IMR-90 (cell line): ENCODE results near the gene MGAT1.

ENCODE experiments used
- MAZ ChIP-seq: IDR thresholded peaks from 2 replicates; pipeline ENCODE4 v1.6.1; 2012; ENCODE audit warnings: low read depth, mild to moderate bottlenecking, low read length, improper control_type of control experiment, moderate library complexity, borderline replicate concordance
- MXI1 ChIP-seq: IDR thresholded peaks from 2 replicates; pipeline ENCODE4 v1.6.1; 2012; ENCODE audit warnings: low read depth, mild to moderate bottlenecking, low read length, moderate library complexity, borderline replicate concordance
- NFE2L2 ChIP-seq: fragments of 150-350 bp; IDR thresholded peaks from 2 replicates; pipeline ENCODE4 v1.6.1; 2016; ENCODE audit warnings: low read depth, mild to moderate bottlenecking, low read length
- POLR2A ChIP-seq: IDR thresholded peaks from 2 replicates; pipeline ENCODE4 v1.6.1; 2012; ENCODE audit warnings: mild to moderate bottlenecking, low read depth, low read length
- RAD21 ChIP-seq: IDR thresholded peaks from 2 replicates; pipeline ENCODE4 v1.6.1; 2012; ENCODE audit warnings: low read length, improper control_type of control experiment
- RCOR1 ChIP-seq: IDR thresholded peaks from 2 replicates; pipeline ENCODE4 v1.6.1; 2012; ENCODE audit warnings: mild to moderate bottlenecking, low read length, improper control_type of control experiment; ENCODE audit not compliant: insufficient replicate concordance
- RFX5 ChIP-seq: IDR thresholded peaks from 2 replicates; pipeline ENCODE4 v1.8.0; 2012; ENCODE audit warnings: low read depth, mild to moderate bottlenecking, low read length, moderate library complexity
- SMC3 ChIP-seq: fragments of 150-350 bp; IDR thresholded peaks from 2 replicates; pipeline ENCODE4 v1.6.1; 2016; ENCODE audit warnings: low read depth, mild to moderate bottlenecking, antibody characterized with exemption, low read length, moderate library complexity
- TF ChIP-seq, protein P1 (sequence below): conservative IDR thresholded peaks from 2 replicates; pipeline ENCODE4 v1.5.1; 2012; ENCODE audit warnings: mild to moderate bottlenecking, low read depth, low read length, improper control_type of control experiment

GRCh38 chr5:180811623-180812124, 9.1 kb upstream of the MGAT1 start:
- TF ChIP-seq NFE2L2 (no peak), SMC3 (no peak), MXI1 (no peak), RCOR1 (no peak), POLR2A (no peak), MAZ (no peak), RAD21 (no peak), RFX5 (no peak)
- TF ChIP-seq, protein P1, sequence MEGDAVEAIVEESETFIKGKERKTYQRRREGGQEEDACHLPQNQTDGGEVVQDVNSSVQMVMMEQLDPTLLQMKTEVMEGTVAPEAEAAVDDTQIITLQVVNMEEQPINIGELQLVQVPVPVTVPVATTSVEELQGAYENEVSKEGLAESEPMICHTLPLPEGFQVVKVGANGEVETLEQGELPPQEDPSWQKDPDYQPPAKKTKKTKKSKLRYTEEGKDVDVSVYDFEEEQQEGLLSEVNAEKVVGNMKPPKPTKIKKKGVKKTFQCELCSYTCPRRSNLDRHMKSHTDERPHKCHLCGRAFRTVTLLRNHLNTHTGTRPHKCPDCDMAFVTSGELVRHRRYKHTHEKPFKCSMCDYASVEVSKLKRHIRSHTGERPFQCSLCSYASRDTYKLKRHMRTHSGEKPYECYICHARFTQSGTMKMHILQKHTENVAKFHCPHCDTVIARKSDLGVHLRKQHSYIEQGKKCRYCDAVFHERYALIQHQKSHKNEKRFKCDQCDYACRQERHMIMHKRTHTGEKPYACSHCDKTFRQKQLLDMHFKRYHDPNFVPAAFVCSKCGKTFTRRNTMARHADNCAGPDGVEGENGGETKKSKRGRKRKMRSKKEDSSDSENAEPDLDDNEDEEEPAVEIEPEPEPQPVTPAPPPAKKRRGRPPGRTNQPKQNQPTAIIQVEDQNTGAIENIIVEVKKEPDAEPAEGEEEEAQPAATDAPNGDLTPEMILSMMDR, result no peak
